CD14-positive monocyte (primary cell): ENCODE results near the gene ABCC5. TPM values are rescaled to one million over a fixed set of nuclear protein-coding genes. Genes with fewer than 3 reads are reported as not detected.

ENCODE experiments used
- DNase-seq, 3 donors: peaks; one replicate each; pipeline ENCODE4 v3.0.0-alpha.2; 2011 to 2022
- H2AFZ ChIP-seq: 2 replicates; pipeline ENCODE4 v1.6.0; 2012; ENCODE audit warnings: mild to moderate bottlenecking, low read depth, low read length, inconsistent platforms; ENCODE audit not compliant: insufficient read depth, poor library complexity, severe bottlenecking
- H3K27ac ChIP-seq, 2 donors: 1 replicate in 1 of 2; 2 replicates in 1 of 2; pipeline ENCODE4 v1.5.1; 2012 to 2013; ENCODE audit warnings: low read length in 2 of 2, control low read depth in 1 of 2, inconsistent platforms in 1 of 2, low read depth in 1 of 2, mild to moderate bottlenecking in 1 of 2
- H3K27me3 ChIP-seq, 2 donors: one replicate each; pipeline versions ENCODE4 v1.6.0 to v1.6.1; 2011 to 2013; ENCODE audit warnings: low read length in 2 of 2; ENCODE audit not compliant: control insufficient read depth in 2 of 2, insufficient read depth in 2 of 2
- H3K36me3 ChIP-seq, 2 donors: replicated peaks in 1 of 2; 1 replicate in 1 of 2; 2 replicates in 1 of 2; pipeline versions ENCODE4 v1.5.1 to v1.6.1; 2012 to 2013; ENCODE audit warnings: low read length in 2 of 2, control low read depth in 1 of 2, inconsistent platforms in 1 of 2, mild to moderate bottlenecking in 1 of 2; ENCODE audit not compliant: insufficient read depth in 2 of 2, control insufficient read depth in 1 of 2
- H3K4me1 ChIP-seq, 2 donors: 1 replicate in 1 of 2; 2 replicates in 1 of 2; pipeline versions ENCODE4 v1.5.1 to v1.6.1; 2012 to 2013; ENCODE audit warnings: low read length in 2 of 2, control low read depth in 1 of 2, inconsistent platforms in 1 of 2, mild to moderate bottlenecking in 1 of 2, moderate library complexity in 1 of 2; ENCODE audit not compliant: insufficient read depth in 2 of 2, control insufficient read depth in 1 of 2
- H3K4me2 ChIP-seq: replicated peaks from 2 replicates; pipeline ENCODE3; 2012; ENCODE audit warnings: low read length, moderate library complexity, mild to moderate bottlenecking; ENCODE audit not compliant: poor library complexity, severe bottlenecking; ENCODE audit errors: extremely low read depth
- H3K4me3 ChIP-seq, 3 experiments: fragments of 200-600 bp in 1 of 3; sonication (generic) in 1 of 3; replicated peaks in 1 of 3; 1 replicate in 2 of 3; 2 replicates in 1 of 3; pipeline ENCODE4 v1.5.1; 2011 to 2013; ENCODE audit warnings: low read length in 3 of 3, mild to moderate bottlenecking in 3 of 3, control low read depth in 2 of 3, low read depth in 2 of 3, inconsistent platforms in 1 of 3, moderate library complexity in 1 of 3
- H3K79me2 ChIP-seq: 2 replicates; pipeline ENCODE4 v1.6.0; 2012; ENCODE audit warnings: mild to moderate bottlenecking, control low read depth, inconsistent platforms, low read length, moderate library complexity; ENCODE audit not compliant: insufficient read depth
- H3K9ac ChIP-seq: 2 replicates; pipeline ENCODE4 v1.6.0; 2017; ENCODE audit warnings: low read length, mild to moderate bottlenecking; ENCODE audit not compliant: insufficient read depth, poor library complexity, severe bottlenecking
- H3K9me3 ChIP-seq, 2 donors: replicated peaks in 1 of 2; 1 replicate in 1 of 2; 2 replicates in 1 of 2; pipeline versions ENCODE4 v1.5.1 to v1.6.1; 2012 to 2013; ENCODE audit warnings: low read length in 2 of 2, control low read depth in 1 of 2; ENCODE audit not compliant: control insufficient read depth in 1 of 2, insufficient read depth in 1 of 2
- H4K20me1 ChIP-seq: 2 replicates; pipeline ENCODE4 v1.6.0; 2012; ENCODE audit warnings: mild to moderate bottlenecking, low read length, control low read depth, moderate library complexity; ENCODE audit not compliant: insufficient read depth
- H3K27ac Mint-ChIP-seq, 7 donors: one replicate each; pipeline ENCODE4 v1.8.0; 2020; ENCODE audit warnings: mild to moderate bottlenecking in 7 of 7, mixed read lengths in 7 of 7, moderate library complexity in 6 of 7, inconsistent platforms in 2 of 7
- H3K27me3 Mint-ChIP-seq, 3 donors: one replicate each; pipeline ENCODE4 v1.8.0; 2021 to 2022; ENCODE audit warnings: low read depth in 3 of 3, mild to moderate bottlenecking in 3 of 3, mixed read lengths in 3 of 3, moderate library complexity in 3 of 3, inconsistent platforms in 1 of 3
- H3K36me3 Mint-ChIP-seq, 2 donors: one replicate each; pipeline ENCODE4 v1.8.0; 2020; ENCODE audit warnings: mixed read lengths in 2 of 2, inconsistent platforms in 1 of 2, mild to moderate bottlenecking in 1 of 2
- H3K4me1 Mint-ChIP-seq: one replicate; pipeline ENCODE4 v1.8.0; 2020; ENCODE audit warnings: mild to moderate bottlenecking, mixed read lengths
- H3K4me3 Mint-ChIP-seq, 2 donors: one replicate each; pipeline ENCODE4 v1.8.0; 2020; ENCODE audit warnings: mild to moderate bottlenecking in 2 of 2, mixed read lengths in 2 of 2, moderate library complexity in 1 of 2
- H3K9me3 Mint-ChIP-seq, 7 donors: one replicate each; pipeline ENCODE4 v1.8.0; 2020 to 2022; ENCODE audit warnings: mixed read lengths in 7 of 7, mild to moderate bottlenecking in 6 of 7, moderate library complexity in 6 of 7, inconsistent platforms in 2 of 7
- WGBS: methylation state at CpG from one replicate; pipeline ENCODE4 v1.1.5; 2013; ENCODE audit warnings: missing lambda C conversion rate; ENCODE audit not compliant: insufficient coverage; 5-methylcytosine and 5-hydroxymethylcytosine counted together
- intact Hi-C, 2 donors: fragments of 100-400 bp; cut with micrococcal nuclease; formaldehyde crosslinking; loops; one replicate each; pipeline versions ENCODE4 v1.15.0 to v1.15.1; 2023
- polyA plus RNA-seq, 3 donors: library from polyadenylated mRNA; depleted of rRNA in 1 of 3; unstranded in 2 of 3; stranded (reverse) in 1 of 3; fragments of 300-500 nt in 2 of 3; fragments of >200 nt in 1 of 3; fragmentation: Illumina TruSeq in 2 of 3; gene quantifications; 1 replicate in 2 of 3; 2 replicates in 1 of 3; pipeline ENCODE4 v1.2.3, GENCODE V29; 2012 to 2021
- TF ChIP-seq, protein P1 (sequence below): fragments of 200-600 bp; IDR thresholded peaks from one replicate; pipeline ENCODE4 v1.8.0; 2022; ENCODE audit warnings: antibody characterized with exemption, mild to moderate bottlenecking

The ABCC5 gene
- polyA plus RNA-seq, 3 donors = 6.2 to 30.9 (median 7.7) TPM

DNA sequence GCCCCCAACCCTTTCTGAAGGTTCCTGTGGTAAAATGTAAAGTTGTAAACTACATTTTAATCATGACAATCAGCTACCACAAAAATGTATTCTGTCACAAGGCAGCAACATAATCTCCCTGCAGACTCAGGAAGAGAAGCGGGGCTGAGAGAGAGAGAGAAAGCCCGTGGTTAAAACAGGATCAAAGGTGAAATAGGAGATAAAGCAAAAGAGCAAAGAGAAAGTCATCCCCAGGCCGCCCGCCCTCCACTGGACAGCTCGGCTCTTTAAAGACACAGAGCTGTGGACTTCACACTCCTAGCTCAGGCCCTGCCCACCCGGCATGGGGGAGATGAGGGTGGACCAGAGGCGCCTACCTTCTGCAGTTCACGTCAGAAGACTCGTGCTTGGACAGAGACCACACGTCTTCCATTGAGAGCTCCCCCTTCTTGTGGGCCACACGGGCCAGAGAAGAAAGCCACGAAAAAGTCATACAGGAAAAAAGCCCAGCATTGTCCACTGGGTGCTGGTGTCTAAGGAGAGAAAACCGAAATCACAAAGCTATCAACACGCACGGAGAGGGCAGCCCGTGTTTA is 29.4 kb downstream of the ABCC5 start:
- Histone ChIP-seq H3K36me3 (peaks cover 30 to 60% of the 10 kb centered on the region in 2 donors), H4K20me1 (no peaks in the 10 kb centered on the region), H3K9ac (no peak overlapping the region), H3K27me3 (no peaks in the 10 kb centered on the region), H3K4me3 (no peak overlapping the region), H3K4me1 (no peaks in the 10 kb centered on the region), H3K4me2 (no peak overlapping the region), H3K9me3 (no peaks in the 10 kb centered on the region), H3K27ac (no peak overlapping the region), H3K79me2 (no peaks in the 10 kb centered on the region), H2AFZ (no peak overlapping the region)
- no peaks in the 10 kb centered on the region for H3K9me3 Mint-ChIP-seq
- TF ChIP-seq, protein P1, sequence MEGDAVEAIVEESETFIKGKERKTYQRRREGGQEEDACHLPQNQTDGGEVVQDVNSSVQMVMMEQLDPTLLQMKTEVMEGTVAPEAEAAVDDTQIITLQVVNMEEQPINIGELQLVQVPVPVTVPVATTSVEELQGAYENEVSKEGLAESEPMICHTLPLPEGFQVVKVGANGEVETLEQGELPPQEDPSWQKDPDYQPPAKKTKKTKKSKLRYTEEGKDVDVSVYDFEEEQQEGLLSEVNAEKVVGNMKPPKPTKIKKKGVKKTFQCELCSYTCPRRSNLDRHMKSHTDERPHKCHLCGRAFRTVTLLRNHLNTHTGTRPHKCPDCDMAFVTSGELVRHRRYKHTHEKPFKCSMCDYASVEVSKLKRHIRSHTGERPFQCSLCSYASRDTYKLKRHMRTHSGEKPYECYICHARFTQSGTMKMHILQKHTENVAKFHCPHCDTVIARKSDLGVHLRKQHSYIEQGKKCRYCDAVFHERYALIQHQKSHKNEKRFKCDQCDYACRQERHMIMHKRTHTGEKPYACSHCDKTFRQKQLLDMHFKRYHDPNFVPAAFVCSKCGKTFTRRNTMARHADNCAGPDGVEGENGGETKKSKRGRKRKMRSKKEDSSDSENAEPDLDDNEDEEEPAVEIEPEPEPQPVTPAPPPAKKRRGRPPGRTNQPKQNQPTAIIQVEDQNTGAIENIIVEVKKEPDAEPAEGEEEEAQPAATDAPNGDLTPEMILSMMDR = no peak
- 78% methylated on average over 11 of the region's 16 CpGs for WGBS
- peaks cover 2% of the 10 kb centered on the region for H3K4me1 Mint-ChIP-seq
- DNase-seq = no peak
- H3K36me3 Mint-ChIP-seq = peaks cover 38 to 53% of the 10 kb centered on the region in 2 donors
- peaks cover 0 to 2% (median 0%) of the 10 kb centered on the region in 3 donors for H3K27me3 Mint-ChIP-seq
- intact Hi-C loops = no loop called here
- H3K27ac Mint-ChIP-seq = no peak overlapping the region
- no peak overlapping the region for H3K4me3 Mint-ChIP-seq

DNA sequence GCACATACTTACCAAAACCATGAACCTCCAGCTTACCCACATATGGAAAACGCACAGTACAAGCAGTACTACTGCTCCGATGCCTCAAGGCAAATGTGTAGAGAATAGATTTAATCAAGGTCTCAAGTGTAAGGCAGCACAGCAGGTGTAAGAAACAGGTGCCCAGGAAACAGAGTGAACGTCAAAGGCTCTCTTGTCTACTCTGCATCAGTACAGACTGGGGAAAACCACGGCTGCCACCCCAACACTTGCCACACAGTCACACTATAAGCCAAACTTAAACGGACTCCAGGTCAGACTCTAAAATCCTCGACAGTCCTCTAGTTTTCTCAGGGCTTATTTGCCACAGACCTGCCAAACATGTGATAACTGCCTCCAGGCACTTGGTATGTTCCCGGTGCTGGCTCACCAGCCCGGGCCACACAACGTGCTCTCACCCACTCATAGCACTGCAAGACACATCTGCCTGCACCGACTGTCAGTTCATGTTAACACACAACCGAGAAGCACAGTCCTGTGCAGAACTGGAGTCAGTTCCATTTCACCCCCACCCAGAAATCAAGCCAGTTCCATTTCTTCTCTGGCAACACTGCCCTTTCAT is 30.6 kb downstream of the ABCC5 start:
- Histone ChIP-seq H3K9me3 (no peaks in the 10 kb centered on the region), H3K9ac (no peak overlapping the region), H3K27me3 (no peaks in the 10 kb centered on the region), H3K27ac (no peak overlapping the region), H3K36me3 (peaks cover 36 to 72% of the 10 kb centered on the region in 2 donors), H2AFZ (no peak overlapping the region), H3K79me2 (no peaks in the 10 kb centered on the region), H4K20me1 (no peaks in the 10 kb centered on the region), H3K4me1 (no peaks in the 10 kb centered on the region), H3K4me2 (no peak overlapping the region), H3K4me3 (no peak overlapping the region)
- Mint-ChIP-seq H3K4me3 (no peak overlapping the region), H3K27ac (no peak overlapping the region), H3K4me1 (peaks cover 2% of the 10 kb centered on the region), H3K36me3 (peaks cover 47 to 60% of the 10 kb centered on the region in 2 donors), H3K27me3 (peaks cover 0 to 2% (median 0%) of the 10 kb centered on the region in 3 donors), H3K9me3 (no peaks in the 10 kb centered on the region)
- DNase-seq = no peak
- WGBS = 83% methylated on average over 10 of the region's 11 CpGs
- TF ChIP-seq, protein P1 = no peak
- intact Hi-C loops = no loop called here
